SU-DHL-6 (cell line): ENCODE measurements around the gene AGRN.

ENCODE experiments used
- H2AFZ ChIP-seq: fragments of 200-600 bp; sonication (generic); 2 replicates; pipeline ENCODE4 v1.6.1; 2014; ENCODE audit warnings: low read depth, mild to moderate bottlenecking, moderate library complexity, mixed read lengths, antibody characterized with exemption, low read length; ENCODE audit not compliant: severe bottlenecking
- H3F3A ChIP-seq: fragments of 200-600 bp; shearing (Covaris generic); 2 replicates; pipeline ENCODE4 v1.6.0; 2016; ENCODE audit warnings: antibody characterized with exemption, mild to moderate bottlenecking; ENCODE audit not compliant: insufficient read depth
- H3K27ac ChIP-seq: fragments of 200-600 bp; sonication (generic); 2 replicates; pipeline ENCODE4 v1.5.1; 2016; ENCODE audit warnings: low read depth, mild to moderate bottlenecking, low read length, moderate library complexity, mixed read lengths
- H3K27me3 ChIP-seq: fragments of 200-600 bp; sonication (generic), shearing (Covaris generic); 2 replicates; pipeline ENCODE4 v1.6.0; 2014; ENCODE audit warnings: mild to moderate bottlenecking, low read length
- H3K36me3 ChIP-seq: fragments of 200-600 bp; sonication (generic); 2 replicates; pipeline ENCODE4 v1.6.1; 2014; ENCODE audit warnings: mild to moderate bottlenecking, low read length, mixed read lengths
- H3K4me2 ChIP-seq: fragments of 300-600, 200-600 bp; shearing (Covaris generic), sonication (generic); 2 replicates; pipeline ENCODE4 v1.6.0; 2014; ENCODE audit warnings: low read length, low read depth, mild to moderate bottlenecking; ENCODE audit not compliant: poor library complexity, severe bottlenecking
- H3K4me3 ChIP-seq: fragments of 200-600 bp; sonication (generic); 2 replicates; pipeline ENCODE4 v1.5.1; 2014; ENCODE audit warnings: antibody characterized with exemption, low read length, mild to moderate bottlenecking, mixed read lengths; ENCODE audit not compliant: insufficient read depth, poor library complexity, severe bottlenecking
- H3K79me2 ChIP-seq: fragments of 200-600 bp; sonication (generic); 2 replicates; pipeline ENCODE4 v1.6.1; 2014; ENCODE audit warnings: mild to moderate bottlenecking, low read length, moderate library complexity; ENCODE audit not compliant: insufficient read depth
- H3K9ac ChIP-seq: fragments of 200-600 bp; sonication (generic); 2 replicates; pipeline ENCODE4 v1.7.0; 2014; ENCODE audit warnings: mild to moderate bottlenecking, low read length
- H3K9me2 ChIP-seq: fragments of 200-600 bp; sonication (generic); replicated peaks from 2 replicates; pipeline ENCODE4 v1.6.1; 2014; ENCODE audit warnings: low read length; ENCODE audit not compliant: insufficient read depth
- H3K9me3 ChIP-seq: fragments of 200-600 bp; sonication (generic); 2 replicates; pipeline ENCODE4 v1.6.1; 2014; ENCODE audit warnings: low read length, mixed read lengths; ENCODE audit not compliant: insufficient read depth
- H4K20me1 ChIP-seq: fragments of 200-600 bp; sonication (generic); 2 replicates; pipeline ENCODE4 v1.6.1; 2014; ENCODE audit warnings: low read depth, mild to moderate bottlenecking, antibody characterized with exemption, low read length, moderate library complexity, mixed read lengths
- CTCF ChIP-seq: fragments of 200-600 bp; sonication (generic); IDR thresholded peaks from one replicate; pipeline ENCODE4 v1.5.1; 2017; ENCODE audit warnings: antibody characterized with exemption, mild to moderate bottlenecking, low read length, moderate library complexity; ENCODE audit not compliant: insufficient read depth, poor library complexity, severe bottlenecking
- EZH2phosphoT487 ChIP-seq: fragments of 200-600 bp; sonication (generic), shearing (Covaris generic); conservative IDR thresholded peaks from 2 replicates; pipeline ENCODE4 v1.6.1; 2018; ENCODE audit warnings: mild to moderate bottlenecking, antibody characterized with exemption, low read length, moderate library complexity, mixed read lengths

Gene AGRN

DNA sequence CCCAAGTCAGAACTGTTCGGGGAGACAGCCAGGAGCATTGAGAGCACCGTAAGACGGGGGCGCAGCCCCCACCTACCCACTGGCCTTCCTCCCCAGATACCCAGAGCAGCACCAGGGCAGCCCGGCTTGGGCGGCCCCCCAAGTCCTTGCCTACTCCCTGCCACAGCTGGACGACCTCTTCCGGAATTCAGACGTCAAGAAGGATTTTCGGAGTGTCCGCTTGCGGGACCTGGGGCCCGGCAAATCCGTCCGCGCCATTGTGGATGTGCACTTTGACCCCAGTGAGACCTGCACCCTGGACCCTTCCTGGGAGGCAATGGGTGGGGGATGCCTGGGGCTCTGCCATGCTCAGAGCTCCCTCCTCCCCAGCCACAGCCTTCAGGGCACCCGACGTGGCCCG lies 27.5 kb downstream of the AGRN start:
- no peak overlapping the region for H3K4me2 ChIP-seq
- no peaks in the 10 kb centered on the region for H3K9me2 ChIP-seq
- no peak overlapping the region for H3K4me3 ChIP-seq
- H4K20me1 ChIP-seq, result no peaks in the 10 kb centered on the region
- TF ChIP-seq EZH2phosphoT487 (no peak), CTCF (no peak)
- no peak overlapping the region for H3K27ac ChIP-seq
- no peaks in the 10 kb centered on the region for H3K36me3 ChIP-seq
- no peak overlapping the region for H3K9ac ChIP-seq
- H3K27me3 ChIP-seq, result no peaks in the 10 kb centered on the region
- no peaks in the 10 kb centered on the region for H3K79me2 ChIP-seq
- no peaks in the 10 kb centered on the region for H3F3A ChIP-seq
- H2AFZ ChIP-seq, result no peak overlapping the region
- no peaks in the 10 kb centered on the region for H3K9me3 ChIP-seq

- H3K36me3 ChIP-seq, result no peaks in the 10 kb centered on the region
- no peaks in the 10 kb centered on the region for H3K9me2 ChIP-seq
- H4K20me1 ChIP-seq, result no peaks in the 10 kb centered on the region
- no peaks in the 10 kb centered on the region for H3F3A ChIP-seq
- H2AFZ ChIP-seq, result no peak overlapping the region
- H3K4me2 ChIP-seq, result no peak overlapping the region
- no peaks in the 10 kb centered on the region for H3K79me2 ChIP-seq
- no peak for TF ChIP-seq EZH2phosphoT487
- TF ChIP-seq CTCF, result no peak
- H3K9me3 ChIP-seq, result no peaks in the 10 kb centered on the region
- no peaks in the 10 kb centered on the region for H3K27me3 ChIP-seq
- H3K27ac ChIP-seq, result no peak overlapping the region
- no peak overlapping the region for H3K4me3 ChIP-seq
- no peak overlapping the region for H3K9ac ChIP-seq
Observed at GRCh38 chr1:1047963-1048362, 28.0 kb downstream of the AGRN start.

GRCh38 chr1:1048765-1049164 lies 28.8 kb downstream of the AGRN start:
- Histone ChIP-seq H3K27me3 (no peaks in the 10 kb centered on the region), H3K9me2 (no peaks in the 10 kb centered on the region), H3K9me3 (no peaks in the 10 kb centered on the region), H3K27ac (no peak overlapping the region), H3K36me3 (no peaks in the 10 kb centered on the region), H3F3A (no peaks in the 10 kb centered on the region), H3K4me2 (no peak overlapping the region), H3K9ac (no peak overlapping the region), H4K20me1 (no peaks in the 10 kb centered on the region), H2AFZ (no peak overlapping the region), H3K79me2 (no peaks in the 10 kb centered on the region), H3K4me3 (no peak overlapping the region)
- TF ChIP-seq CTCF (no peak), EZH2phosphoT487 (no peak)
